ENCODE results near the gene RGS12. TPM values are rescaled to one million over a fixed set of nuclear protein-coding genes. Genes with fewer than 3 reads are reported as not detected.

RGS12 gene
- total and polyA plus RNA-seq, 2 of the 8 experiments (the other 6 are each of a cell fraction or from before 2014, with no cell fraction given), result 6.0 to 16.4 TPM

GRCh38 chr4:3291969-3292570, 751 bp upstream of the RGS12 start (continued):
- TF ChIP-seq CHD7 (IDR thresholded peaks at IDR 0.05; ENCODE audit: insufficient replicate concordance, low read length), result no peak
- no peak for TF ChIP-seq SP1 (IDR thresholded peaks at IDR 0.05; ENCODE audit: low read depth, low read length)

Data from H1 (cell line).